ENCODE results near the gene FAHD1. TPM values are rescaled to one million over a fixed set of nuclear protein-coding genes. Genes with fewer than 3 reads are reported as not detected.

Gene FAHD1
- total and polyA plus RNA-seq, 4 donors = 42.7 to 84.2 (median 61.4) TPM

DNA sequence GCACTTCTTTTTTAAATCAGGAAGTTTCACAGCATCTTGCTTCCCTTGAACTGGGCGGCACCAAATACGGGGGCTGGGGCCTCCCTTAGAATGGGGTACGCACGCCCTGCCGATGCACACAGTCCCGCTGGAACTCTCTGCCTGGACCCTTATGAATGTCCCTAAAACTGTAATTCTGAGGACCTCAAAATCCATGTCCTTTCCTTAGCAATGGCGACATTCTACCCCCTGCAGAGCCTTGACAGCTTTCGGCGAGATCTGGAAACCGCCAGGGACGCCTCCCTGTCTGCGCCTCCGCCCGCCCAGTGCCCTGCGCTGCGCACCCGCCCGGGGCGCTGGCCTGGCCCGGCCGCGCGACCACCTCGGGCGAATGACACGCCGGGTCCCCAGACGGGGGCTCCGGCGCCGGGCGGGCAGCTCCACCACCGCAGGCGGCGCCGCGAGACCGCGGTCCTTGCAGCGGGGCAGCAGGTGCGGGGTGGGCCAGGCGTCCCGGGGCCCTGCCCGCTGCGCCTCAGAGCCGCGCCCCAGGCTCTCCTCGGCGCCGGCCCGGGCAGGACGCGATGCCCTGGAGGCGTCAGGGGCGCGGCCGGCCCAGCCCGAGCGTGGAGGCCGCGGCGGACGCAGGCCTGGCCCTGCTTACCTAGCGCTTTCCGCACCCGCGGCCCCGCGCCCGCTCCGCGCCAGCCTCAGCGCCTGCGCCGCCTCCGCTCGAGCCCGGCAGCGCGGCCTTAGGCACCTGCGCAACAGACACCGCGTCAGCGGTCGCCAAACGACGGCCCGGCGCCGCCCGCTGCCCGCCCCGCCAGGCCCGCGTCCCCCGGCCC lies 929 bp upstream of the FAHD1 start:
- WGBS = under 1% methylated on average over 96 of the region's 96 CpGs
- Histone ChIP-seq H3K4me1 (ENCODE audit: control insufficient read depth in 4 of 4, insufficient read depth in 4 of 4, low read length in 3 of 4) (peaks cover 11 to 81% (median 64%) of the 10 kb centered on the region in 4 donors), H3K36me3 (ENCODE audit: control insufficient read depth in 4 of 4, insufficient read depth in 3 of 4, low read depth in 1 of 4, low read length in 3 of 4) (peaks cover 6 to 11% (median 9%) of the 10 kb centered on the region in 4 donors), H3K27me3 (ENCODE audit: control insufficient read depth in 4 of 4, insufficient read depth in 4 of 4, low read length in 3 of 4) (no peaks in the 10 kb centered on the region), H3K9ac (ENCODE audit: low read depth in 1 of 2, low read length in 2 of 2) (peak overlapping the region; percentile 26 to 77), H3K4me3 (ENCODE audit: low read depth in 1 of 3, low read length in 3 of 3) (peak overlapping the region; percentile 77 to 91 (median 82)), H3K9me3 (ENCODE audit: control insufficient read depth in 4 of 4, low read length in 3 of 4) (no peaks in the 10 kb centered on the region), H3K27ac (ENCODE audit: low read depth in 1 of 2, low read length in 2 of 2) (peak overlapping the region; percentile 83 to 94)
- no peak for TF ChIP-seq ATF3 (IDR thresholded peaks at IDR 0.05)
- no peak for TF ChIP-seq CTCF (IDR thresholded peaks at IDR 0.05; ENCODE audit: low read depth, low read length, missing input control)
- peak; percentile 52 for DNase-seq (ENCODE audit: low spot score)

- DNase-seq (ENCODE audit: low spot score) = peak; percentile 35
- no peak for TF ChIP-seq CTCF (IDR thresholded peaks at IDR 0.05; ENCODE audit: low read depth, low read length, missing input control)
- peak; percentile 77 for TF ChIP-seq FOXA2 (IDR thresholded peaks at IDR 0.05)
- no peak for TF ChIP-seq ZBTB33 (IDR thresholded peaks at IDR 0.05)
- TF ChIP-seq NR2F2 (IDR thresholded peaks at IDR 0.05) = peak; percentile 84
- peak; percentile 37 to 65 for TF ChIP-seq RXRA (IDR thresholded peaks at IDR 0.05)
- TF ChIP-seq JUND (IDR thresholded peaks at IDR 0.05) = peak in 1 of 2 donors; percentile 40
- TF ChIP-seq, protein P1, sequence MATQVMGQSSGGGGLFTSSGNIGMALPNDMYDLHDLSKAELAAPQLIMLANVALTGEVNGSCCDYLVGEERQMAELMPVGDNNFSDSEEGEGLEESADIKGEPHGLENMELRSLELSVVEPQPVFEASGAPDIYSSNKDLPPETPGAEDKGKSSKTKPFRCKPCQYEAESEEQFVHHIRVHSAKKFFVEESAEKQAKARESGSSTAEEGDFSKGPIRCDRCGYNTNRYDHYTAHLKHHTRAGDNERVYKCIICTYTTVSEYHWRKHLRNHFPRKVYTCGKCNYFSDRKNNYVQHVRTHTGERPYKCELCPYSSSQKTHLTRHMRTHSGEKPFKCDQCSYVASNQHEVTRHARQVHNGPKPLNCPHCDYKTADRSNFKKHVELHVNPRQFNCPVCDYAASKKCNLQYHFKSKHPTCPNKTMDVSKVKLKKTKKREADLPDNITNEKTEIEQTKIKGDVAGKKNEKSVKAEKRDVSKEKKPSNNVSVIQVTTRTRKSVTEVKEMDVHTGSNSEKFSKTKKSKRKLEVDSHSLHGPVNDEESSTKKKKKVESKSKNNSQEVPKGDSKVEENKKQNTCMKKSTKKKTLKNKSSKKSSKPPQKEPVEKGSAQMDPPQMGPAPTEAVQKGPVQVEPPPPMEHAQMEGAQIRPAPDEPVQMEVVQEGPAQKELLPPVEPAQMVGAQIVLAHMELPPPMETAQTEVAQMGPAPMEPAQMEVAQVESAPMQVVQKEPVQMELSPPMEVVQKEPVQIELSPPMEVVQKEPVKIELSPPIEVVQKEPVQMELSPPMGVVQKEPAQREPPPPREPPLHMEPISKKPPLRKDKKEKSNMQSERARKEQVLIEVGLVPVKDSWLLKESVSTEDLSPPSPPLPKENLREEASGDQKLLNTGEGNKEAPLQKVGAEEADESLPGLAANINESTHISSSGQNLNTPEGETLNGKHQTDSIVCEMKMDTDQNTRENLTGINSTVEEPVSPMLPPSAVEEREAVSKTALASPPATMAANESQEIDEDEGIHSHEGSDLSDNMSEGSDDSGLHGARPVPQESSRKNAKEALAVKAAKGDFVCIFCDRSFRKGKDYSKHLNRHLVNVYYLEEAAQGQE (IDR thresholded peaks at IDR 0.05) = no peak
- peak; percentile 60 for TF ChIP-seq SP1 (IDR thresholded peaks at IDR 0.05)
- peak; percentile 66 to 84 for TF ChIP-seq HNF4A (conservative IDR thresholded peaks at IDR 0.05)
- peak; percentile 56 for TF ChIP-seq HNF4G (IDR thresholded peaks at IDR 0.05)
- TF ChIP-seq TAF1 (conservative IDR thresholded peaks at IDR 0.05) = peak; percentile 14
Measured at GRCh38 chr16:1828645-1829410, 1.8 kb downstream of the FAHD1 start.

More at GRCh38 chr16:1828645-1829410, 1.8 kb downstream of the FAHD1 start:
- Histone ChIP-seq H3K4me1 (ENCODE audit: control insufficient read depth in 4 of 4, insufficient read depth in 4 of 4, low read length in 3 of 4) (peaks cover 10 to 77% (median 60%) of the 10 kb centered on the region in 4 donors), H3K36me3 (ENCODE audit: control insufficient read depth in 4 of 4, insufficient read depth in 3 of 4, low read depth in 1 of 4, low read length in 3 of 4) (no peaks in the 10 kb centered on the region), H3K9me3 (ENCODE audit: control insufficient read depth in 4 of 4, low read length in 3 of 4) (no peaks in the 10 kb centered on the region), H3K27me3 (ENCODE audit: control insufficient read depth in 4 of 4, insufficient read depth in 4 of 4, low read length in 3 of 4) (no peaks in the 10 kb centered on the region), H3K9ac (ENCODE audit: low read depth in 1 of 2, low read length in 2 of 2) (peak overlapping the region; percentile 78 to 82), H3K27ac (ENCODE audit: low read depth in 1 of 2, low read length in 2 of 2) (peak overlapping the region; percentile 33 to 70), H3K4me3 (ENCODE audit: low read depth in 1 of 3, low read length in 3 of 3) (peak overlapping the region; percentile 77 to 91 (median 83))
- 24% methylated on average over 11 of the region's 11 CpGs for WGBS

Data from liver (tissue), 9 donors.